BLaER1 (cell line): ENCODE results near the gene DCAF17.
"Not testable (repeated sequence)": the region's sequence is repeated elsewhere in the genome, so short reads cannot be mapped to it uniquely, and the experiment has no call there.

Experiments used
- H3K27ac ChIP-seq: shearing (Covaris generic); formaldehyde crosslinking; 2 replicates; pipeline ENCODE4 v1.8.1; 2022
- H3K27me3 ChIP-seq: shearing (Covaris generic); formaldehyde crosslinking; 2 replicates; pipeline ENCODE4 v1.8.1; 2022
- H3K36me3 ChIP-seq: shearing (Covaris generic); formaldehyde crosslinking; 2 replicates; pipeline ENCODE4 v1.8.1; 2022
- H3K4me1 ChIP-seq: shearing (Covaris generic); formaldehyde crosslinking; 2 replicates; pipeline ENCODE4 v1.8.1; 2022
- H3K4me2 ChIP-seq: shearing (Covaris generic); formaldehyde crosslinking; 2 replicates; pipeline ENCODE4 v1.8.1; 2022
- H3K4me3 ChIP-seq: shearing (Covaris generic); formaldehyde crosslinking; 2 replicates; pipeline ENCODE4 v1.8.1; 2022
- H3K9ac ChIP-seq: shearing (Covaris generic); formaldehyde crosslinking; 2 replicates; pipeline ENCODE4 v1.8.1; 2022
- H3K9me3 ChIP-seq: shearing (Covaris generic); formaldehyde crosslinking; 2 replicates; pipeline ENCODE4 v1.8.1; 2022
- H4K20me1 ChIP-seq: shearing (Covaris generic); formaldehyde crosslinking; 2 replicates; pipeline ENCODE4 v1.8.1; 2022
- Cebpa-rat ChIP-seq: shearing (Covaris generic); IDR thresholded peaks from 2 replicates; pipeline ENCODE4 v1.8.1; 2022

Gene DCAF17

DNA sequence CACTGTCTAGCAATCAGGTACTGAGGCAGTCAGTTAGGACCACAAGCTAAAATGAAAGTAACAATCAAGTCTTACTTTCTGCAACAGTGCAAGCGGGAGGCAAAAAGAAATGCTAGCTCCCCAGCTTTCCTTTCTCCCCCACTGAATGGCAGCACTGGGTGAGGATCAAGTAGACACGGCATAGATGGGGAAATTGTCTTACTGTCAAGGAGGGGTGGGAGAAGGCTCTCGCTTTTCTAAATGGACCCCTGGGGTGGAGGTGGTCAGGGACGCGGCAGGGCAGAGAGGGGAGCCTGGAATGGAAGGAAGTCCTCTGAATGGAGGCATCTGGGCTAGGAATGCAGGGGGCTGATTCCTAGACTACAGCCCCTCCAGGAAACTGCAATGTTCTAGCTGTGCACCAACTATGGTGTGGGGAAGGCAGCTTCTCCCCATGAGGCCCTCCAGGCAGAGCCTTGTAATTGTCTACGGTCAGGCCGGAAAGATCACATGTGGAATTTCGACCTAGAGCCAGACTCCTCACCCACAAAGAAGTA lies 24.5 kb upstream of the DCAF17 start:
- Histone ChIP-seq H3K36me3 (0 out of 2 replicates have a peak, but pooled peaks cover 6% of the 10 kb centered on the region), H3K27me3 (no peaks in the 10 kb centered on the region), H4K20me1 (no peaks in the 10 kb centered on the region), H3K9me3 (no peaks in the 10 kb centered on the region), H3K4me3 (no peak overlapping the region), H3K9ac (no peak overlapping the region), H3K4me1 (no peaks in the 10 kb centered on the region), H3K4me2 (no peak overlapping the region), H3K27ac (no peak overlapping the region)
- no peak for TF ChIP-seq Cebpa-rat

DNA sequence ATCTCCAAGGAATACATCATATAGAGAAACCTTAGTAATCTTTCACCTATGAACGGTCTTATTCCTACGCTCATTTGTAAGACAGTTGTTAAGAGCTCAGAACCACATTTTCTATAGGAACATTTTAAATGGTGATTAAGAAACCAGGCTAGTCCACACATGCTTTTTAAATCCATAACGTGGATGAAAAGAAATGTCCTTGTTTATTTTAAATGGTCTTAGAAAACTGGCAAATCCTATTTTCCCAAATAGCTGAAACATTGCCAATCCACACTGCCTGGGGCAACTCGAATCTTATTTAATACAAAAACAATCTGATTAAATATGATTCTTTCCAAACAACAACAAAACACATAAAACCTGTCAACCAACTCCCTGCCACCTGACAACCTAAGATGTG lies 23.9 kb upstream of the DCAF17 start:
- H3K9ac ChIP-seq = no peak overlapping the region
- H4K20me1 ChIP-seq = no peaks in the 10 kb centered on the region
- H3K4me1 ChIP-seq = no peaks in the 10 kb centered on the region
- H3K27me3 ChIP-seq = no peaks in the 10 kb centered on the region
- TF ChIP-seq Cebpa-rat = no peak
- 0 out of 2 replicates have a peak, but pooled peaks cover 1% of the 10 kb centered on the region for H3K36me3 ChIP-seq
- H3K4me3 ChIP-seq = no peak overlapping the region
- H3K4me2 ChIP-seq = no peak overlapping the region
- no peaks in the 10 kb centered on the region for H3K9me3 ChIP-seq
- H3K27ac ChIP-seq = no peak overlapping the region

GRCh38 chr2:171410624-171411023 lies 23.4 kb upstream of the DCAF17 start:
- H3K4me1 ChIP-seq = no peaks in the 10 kb centered on the region
- H3K4me2 ChIP-seq = no peak overlapping the region
- H4K20me1 ChIP-seq = no peaks in the 10 kb centered on the region
- no peaks in the 10 kb centered on the region for H3K36me3 ChIP-seq
- no peak for TF ChIP-seq Cebpa-rat
- no peak overlapping the region for H3K4me3 ChIP-seq
- no peaks in the 10 kb centered on the region for H3K9me3 ChIP-seq
- H3K27ac ChIP-seq = no peak overlapping the region
- H3K9ac ChIP-seq = no peak overlapping the region
- no peaks in the 10 kb centered on the region for H3K27me3 ChIP-seq

- no peak overlapping the region for H3K9ac ChIP-seq
- no peaks in the 10 kb centered on the region for H3K9me3 ChIP-seq
- no peak overlapping the region for H3K4me3 ChIP-seq
- no peaks in the 10 kb centered on the region for H3K36me3 ChIP-seq
- H3K27me3 ChIP-seq = no peaks in the 10 kb centered on the region
- no peak overlapping the region for H3K27ac ChIP-seq
- no peak overlapping the region for H3K4me2 ChIP-seq
- no peaks in the 10 kb centered on the region for H4K20me1 ChIP-seq
- TF ChIP-seq Cebpa-rat = no peak
- no peaks in the 10 kb centered on the region for H3K4me1 ChIP-seq
Observed at GRCh38 chr2:171411214-171411613, 22.8 kb upstream of the DCAF17 start.

GRCh38 chr2:171411791-171412483 lies 22.1 kb upstream of the DCAF17 start:
- no peak for TF ChIP-seq Cebpa-rat
- Histone ChIP-seq H3K4me2 (no peak overlapping the region), H3K36me3 (no peaks in the 10 kb centered on the region), H3K27me3 (no peaks in the 10 kb centered on the region), H3K9me3 (no peaks in the 10 kb centered on the region), H4K20me1 (no peaks in the 10 kb centered on the region), H3K4me3 (no peak overlapping the region), H3K4me1 (no peaks in the 10 kb centered on the region), H3K27ac (no peak overlapping the region), H3K9ac (no peak overlapping the region)

DNA sequence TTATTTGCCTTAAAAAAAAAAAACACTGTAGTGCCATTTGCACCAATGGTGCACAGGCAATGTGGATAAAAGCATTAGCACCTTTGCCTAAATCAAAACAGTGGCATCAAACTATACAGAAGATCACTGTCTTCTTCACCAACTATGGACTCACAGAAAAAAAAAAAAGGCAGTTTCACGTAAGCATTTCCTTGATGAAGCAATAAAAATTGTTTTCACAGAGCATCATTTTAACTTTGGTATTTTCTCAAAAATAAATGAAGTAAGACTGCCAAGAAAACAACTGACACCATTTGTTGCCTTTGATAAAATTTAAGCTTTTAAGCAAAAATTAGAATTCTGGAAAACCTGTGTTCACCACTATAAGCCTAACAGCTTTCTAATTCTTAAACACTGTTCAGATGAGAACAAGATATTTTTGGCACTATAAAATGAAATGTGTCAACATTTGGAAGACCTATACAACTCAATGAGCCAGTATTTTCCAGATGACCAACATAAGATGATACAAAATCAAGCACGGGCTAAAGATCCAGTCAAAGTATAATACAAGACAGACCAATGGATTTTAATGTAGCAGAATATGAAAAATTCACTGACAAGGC lies 21.4 kb upstream of the DCAF17 start:
- no peak for TF ChIP-seq Cebpa-rat
- no peak overlapping the region for H3K27ac ChIP-seq

GRCh38 chr2:171414645-171415044 lies 19.4 kb upstream of the DCAF17 start:
- not testable (repeated sequence) for H3K9ac ChIP-seq, H3K9me3 ChIP-seq, H3K4me3 ChIP-seq, H3K4me2 ChIP-seq, H3K4me1 ChIP-seq, H4K20me1 ChIP-seq, H3K27ac ChIP-seq, H3K36me3 ChIP-seq, H3K27me3 ChIP-seq

More for the DNA sequence above, 21.4 kb upstream of the DCAF17 start:
- no peaks in the 10 kb centered on the region for H3K9me3 ChIP-seq
- no peak overlapping the region for H3K4me2 ChIP-seq
- no peak overlapping the region for H3K9ac ChIP-seq
- no peaks in the 10 kb centered on the region for H3K36me3 ChIP-seq
- no peaks in the 10 kb centered on the region for H3K27me3 ChIP-seq
- no peaks in the 10 kb centered on the region for H3K4me1 ChIP-seq
- H3K4me3 ChIP-seq = no peak overlapping the region
- H4K20me1 ChIP-seq = no peaks in the 10 kb centered on the region

- Histone ChIP-seq H3K27me3 (no peaks in the 10 kb centered on the region), H3K4me3 (no peak overlapping the region), H3K27ac (no peak overlapping the region), H4K20me1 (no peaks in the 10 kb centered on the region), H3K9ac (no peak overlapping the region; the same call in 1 of the 2 replicates), H3K4me2 (no peak overlapping the region), H3K36me3 (no peaks in the 10 kb centered on the region), H3K4me1 (no peaks in the 10 kb centered on the region), H3K9me3 (no peaks in the 10 kb centered on the region)
- TF ChIP-seq Cebpa-rat = no peak
Observed at GRCh38 chr2:171416009-171416926, 17.8 kb upstream of the DCAF17 start.

DNA sequence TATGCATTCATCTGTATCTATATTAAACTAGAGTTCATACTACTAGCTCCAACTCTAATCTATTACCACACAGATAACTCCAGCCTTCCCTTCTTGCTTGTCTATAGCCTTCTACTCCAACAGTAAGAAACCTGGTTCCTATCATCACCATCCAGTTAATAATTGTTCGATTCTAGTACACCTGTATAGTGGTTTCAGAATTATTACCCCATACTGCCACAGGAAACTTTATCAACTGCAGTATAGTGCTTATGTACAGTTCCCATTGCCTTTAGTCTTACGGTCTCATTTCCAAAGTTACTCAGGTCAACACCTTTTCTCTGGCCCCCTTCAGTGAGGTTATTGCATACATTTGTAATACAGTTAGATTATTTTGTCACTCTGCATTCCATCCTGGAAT lies 14.7 kb upstream of the DCAF17 start:
- Histone ChIP-seq H3K4me2 (no peak overlapping the region), H4K20me1 (no peaks in the 10 kb centered on the region), H3K9me3 (peaks cover 20% of the 10 kb centered on the region), H3K4me1 (no peaks in the 10 kb centered on the region), H3K27ac (no peak overlapping the region), H3K27me3 (no peaks in the 10 kb centered on the region), H3K36me3 (peaks cover 17% of the 10 kb centered on the region), H3K4me3 (no peak overlapping the region), H3K9ac (no peak overlapping the region)
- TF ChIP-seq Cebpa-rat = no peak
